Stimulated activated CD4-positive, alpha-beta T cell treated with anti-CD3 and anti-CD28 coated beads, Interleukin-1b, Interleukin-23, amount 100 ng/mL, for 1 hour (primary cell): ENCODE measurements around the gene SPNS1.

ENCODE experiments used
- DNase-seq, 2 donors: peaks; one replicate each; pipeline ENCODE4 v3.0.0-alpha.2; 2020; ENCODE audit warnings: low read depth in 2 of 2

The SPNS1 gene

GRCh38 chr16:29028457-29029167, 54.0 kb downstream of the SPNS1 start:
- DNase-seq, result no peak

- DNase-seq, result peak; percentile 39 to 82
Observed at GRCh38 chr16:29029168-29029994, 54.8 kb downstream of the SPNS1 start.

- no peak for DNase-seq
Observed at GRCh38 chr16:29030086-29030840, 55.7 kb downstream of the SPNS1 start.
